SW480 (cell line): ENCODE measurements around the gene ADAMTSL1.

Experiments
- DNase-seq: peaks from one replicate; pipeline ENCODE4 v3.0.0-alpha.2; 2016; ENCODE audit warnings: low spot score

The ADAMTSL1 gene

DNA sequence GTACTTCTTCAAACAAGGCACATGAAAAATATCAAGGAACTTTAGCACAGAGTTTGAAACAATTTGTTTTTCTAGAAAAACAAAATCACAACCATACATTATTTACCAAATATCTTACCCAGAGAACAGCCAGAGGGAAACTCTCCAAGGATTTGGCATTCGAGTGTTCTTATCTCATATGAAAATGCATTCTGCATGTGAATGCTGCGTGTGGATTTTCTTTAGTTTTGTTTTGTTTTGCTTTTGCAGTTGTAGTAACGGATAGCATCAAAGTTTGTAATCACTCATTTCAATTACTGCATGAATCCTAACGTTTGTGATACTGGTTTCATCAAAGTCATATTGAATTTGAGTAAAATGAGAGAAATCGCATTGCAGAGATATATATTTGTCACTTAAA lies 28.0 kb downstream of the ADAMTSL1 start:
- DNase-seq: no peak

DNA sequence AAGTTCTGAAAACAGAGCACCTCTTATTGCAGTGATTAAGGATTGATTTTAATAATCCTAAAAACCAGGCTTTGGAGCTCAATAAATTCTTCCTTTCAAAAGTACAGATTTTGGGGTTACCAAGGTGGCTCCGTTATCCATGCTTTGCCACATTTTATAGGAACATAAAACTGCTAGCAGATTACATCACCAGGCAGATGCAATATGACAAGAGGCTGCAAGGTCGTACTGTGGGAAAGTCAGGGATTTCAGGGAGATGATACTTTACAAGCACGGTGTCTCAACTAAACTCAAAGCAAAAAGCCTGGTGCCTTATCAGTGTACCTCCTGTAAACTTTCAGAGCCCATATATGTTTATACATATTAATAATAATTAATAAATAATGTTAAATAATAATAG lies 28.6 kb downstream of the ADAMTSL1 start:
- no peak for DNase-seq

DNA sequence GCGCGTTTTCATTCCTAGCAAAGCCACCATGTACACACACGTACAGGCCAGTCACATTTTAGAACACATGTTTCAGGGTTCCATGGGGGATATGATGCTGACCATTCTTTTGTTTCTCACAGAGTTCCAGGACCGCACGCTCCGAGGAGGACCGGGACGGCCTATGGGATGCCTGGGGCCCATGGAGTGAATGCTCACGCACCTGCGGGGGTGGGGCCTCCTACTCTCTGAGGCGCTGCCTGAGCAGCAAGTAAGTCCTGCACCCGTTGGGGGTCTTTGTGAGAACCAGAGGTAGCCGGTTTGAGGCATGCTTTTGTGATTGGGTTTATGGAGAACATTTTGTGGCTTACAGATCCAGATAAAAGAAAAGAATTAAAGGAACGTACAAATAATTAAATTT lies 30.8 kb downstream of the ADAMTSL1 start:
- no peak for DNase-seq

DNA sequence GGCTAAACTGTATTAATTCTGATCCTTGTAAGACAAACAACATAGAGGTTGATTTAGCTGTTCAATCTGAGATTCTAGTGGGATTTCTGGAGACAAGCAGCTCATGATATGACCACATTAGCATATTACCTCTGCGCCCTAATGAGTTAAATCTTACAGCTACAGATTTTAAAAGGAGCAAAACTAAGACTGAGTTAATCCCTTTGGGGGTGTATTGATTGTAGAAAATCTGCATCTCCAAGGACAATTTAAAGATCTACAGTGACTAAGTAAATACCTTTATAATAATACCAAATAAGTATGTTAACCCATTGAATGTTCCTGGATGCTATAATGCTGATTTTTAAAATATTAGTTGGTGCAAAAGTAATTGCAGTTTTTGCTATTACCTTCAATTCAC lies 33.2 kb downstream of the ADAMTSL1 start:
- DNase-seq: no peak

DNA sequence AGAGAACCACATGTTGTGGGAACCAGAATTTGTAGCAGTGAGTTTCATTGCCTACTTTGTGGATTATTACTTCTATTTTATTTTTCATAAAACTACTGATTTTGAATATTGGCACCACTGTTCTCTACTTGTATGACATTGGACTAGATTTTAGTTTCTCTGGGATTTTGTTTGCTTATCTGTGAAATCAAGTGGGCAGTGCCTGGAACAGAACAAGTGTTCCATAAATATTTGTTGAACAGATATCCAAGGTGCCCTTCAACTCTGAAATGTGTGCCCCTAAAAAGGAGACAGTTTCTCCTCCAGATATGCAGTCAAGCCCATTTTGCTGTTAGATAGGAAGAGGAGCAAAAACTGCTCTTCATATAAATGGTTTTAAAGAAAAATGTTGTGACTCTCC lies 42.6 kb downstream of the ADAMTSL1 start:
- no peak for DNase-seq

DNA sequence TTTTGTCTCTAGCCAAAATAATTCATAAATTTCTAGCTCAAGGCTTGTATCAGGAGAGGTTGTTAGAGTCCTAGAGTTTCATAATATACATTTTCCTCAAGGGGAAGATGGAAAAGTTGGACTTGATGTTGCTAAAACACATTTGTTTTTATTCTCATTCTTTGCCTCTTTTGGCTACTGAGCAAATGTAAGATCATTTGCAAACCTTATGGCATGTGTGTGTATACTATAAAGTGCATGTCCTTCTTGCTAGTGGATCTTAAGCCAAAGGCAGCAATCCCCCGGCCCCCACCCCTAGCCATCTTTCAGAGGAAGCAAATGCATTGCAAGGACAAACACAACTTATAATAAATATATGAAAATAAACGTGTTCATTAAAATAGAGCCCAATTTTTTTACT lies 43.0 kb downstream of the ADAMTSL1 start:
- DNase-seq: no peak

DNA sequence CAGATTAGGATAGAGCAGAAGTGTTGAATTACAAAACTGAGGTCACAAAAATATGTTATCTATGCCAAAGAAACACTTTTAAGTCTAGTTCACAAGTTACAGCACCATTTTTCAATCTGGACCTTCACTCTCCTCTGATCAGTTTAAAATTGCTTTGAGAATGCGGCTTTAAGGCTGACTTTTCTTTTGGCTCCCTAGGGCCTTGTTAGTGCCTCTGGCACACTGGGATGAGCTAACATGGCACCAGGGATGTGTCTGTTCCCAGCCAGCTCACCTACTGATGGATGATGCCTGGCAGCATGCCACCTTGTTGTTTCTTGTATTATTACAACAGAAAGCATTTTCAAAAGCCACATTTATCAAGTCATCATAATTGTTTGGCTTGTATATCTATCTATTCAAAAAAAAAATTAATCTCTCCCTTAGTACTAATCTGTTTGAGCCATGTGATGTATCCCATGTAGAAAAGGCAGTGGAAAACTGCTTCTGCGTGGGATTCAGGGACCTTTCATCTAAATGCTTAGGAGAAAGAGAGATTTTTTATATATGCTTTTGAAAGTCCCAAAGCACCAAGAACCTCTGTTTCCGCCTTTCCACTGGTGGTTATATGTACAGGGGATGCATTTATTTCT lies 46.6 kb downstream of the ADAMTSL1 start:
- no peak for DNase-seq

DNA sequence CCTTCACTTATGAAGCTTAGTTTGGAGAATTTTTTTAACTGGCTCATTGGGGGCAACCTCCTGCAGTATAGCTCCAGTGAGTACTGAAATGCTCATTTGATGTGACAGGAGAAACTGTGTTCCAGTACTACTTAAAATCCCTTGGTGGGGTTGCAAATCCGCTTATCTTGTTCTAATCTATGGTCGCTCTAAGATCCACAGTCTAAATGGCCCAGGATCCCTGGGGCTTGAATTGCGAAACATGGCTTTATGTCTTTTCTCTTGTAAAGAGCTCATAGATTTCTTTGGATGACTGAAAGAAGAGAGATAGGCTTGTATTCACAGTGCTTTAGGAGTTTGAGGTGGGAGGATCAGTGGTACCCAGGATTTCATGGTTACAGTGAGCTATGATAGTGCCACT lies 52.7 kb downstream of the ADAMTSL1 start:
- no peak for DNase-seq

DNA sequence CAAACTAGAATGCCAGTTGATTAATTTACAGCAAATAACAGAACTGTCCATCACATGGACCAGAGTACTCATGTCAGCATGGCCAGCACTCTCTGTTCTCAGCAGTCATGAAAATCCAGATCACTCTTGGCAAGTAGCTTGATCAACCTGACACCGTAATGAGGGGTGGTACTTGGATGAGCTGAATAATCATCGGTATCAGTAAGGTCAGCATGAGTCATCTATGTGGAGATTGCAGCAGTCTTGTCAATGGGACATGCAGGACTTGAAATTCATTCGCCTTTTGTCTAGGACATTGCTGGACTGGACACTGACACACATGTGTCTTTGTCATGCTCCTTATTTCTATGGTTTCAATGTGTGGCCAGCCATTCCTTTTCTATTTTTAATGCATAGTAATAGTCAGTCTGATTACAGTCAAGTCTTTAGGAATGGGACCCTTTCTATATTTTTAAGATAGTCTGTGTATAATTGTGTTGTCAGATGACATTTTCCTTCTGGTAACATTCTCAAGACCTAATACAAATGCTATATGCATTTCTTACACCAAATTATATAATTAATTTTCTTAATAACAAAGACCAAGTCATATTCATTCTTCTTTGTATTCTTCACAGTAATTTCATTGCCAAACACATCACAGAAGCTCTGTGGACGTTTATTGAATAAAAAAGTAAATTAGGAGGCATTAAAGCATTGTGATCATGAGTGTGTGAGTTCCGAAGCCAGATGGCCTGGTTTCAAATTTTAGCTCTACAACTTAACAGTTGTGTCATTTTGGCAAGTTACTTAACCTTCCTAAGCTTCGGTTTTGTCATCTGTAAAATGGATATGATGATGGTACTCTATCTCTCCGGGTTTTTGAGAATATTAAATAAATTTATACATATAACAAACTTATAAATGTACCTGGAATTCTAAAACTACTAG lies 57.4 kb downstream of the ADAMTSL1 start:
- DNase-seq: no peak

DNA sequence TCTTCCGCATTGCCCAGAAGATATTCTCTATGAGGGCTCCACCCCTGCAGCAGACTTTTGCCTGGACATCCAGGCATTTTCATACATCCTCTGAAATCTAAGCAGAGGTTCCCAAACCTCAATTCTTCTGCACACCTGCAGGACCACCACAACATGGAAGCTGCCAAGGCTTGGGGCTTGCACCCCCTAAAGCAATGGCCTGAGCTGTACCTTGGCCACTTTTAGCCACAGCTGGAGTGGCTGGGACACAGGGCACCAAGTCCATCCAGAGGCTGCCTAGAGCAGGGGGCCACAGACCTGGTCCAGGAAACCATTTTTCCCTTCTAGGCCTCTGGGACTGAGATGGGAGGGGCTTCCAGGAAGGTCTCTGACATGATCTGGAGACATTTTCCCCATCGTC lies 60.7 kb downstream of the ADAMTSL1 start:
- no peak for DNase-seq

DNA sequence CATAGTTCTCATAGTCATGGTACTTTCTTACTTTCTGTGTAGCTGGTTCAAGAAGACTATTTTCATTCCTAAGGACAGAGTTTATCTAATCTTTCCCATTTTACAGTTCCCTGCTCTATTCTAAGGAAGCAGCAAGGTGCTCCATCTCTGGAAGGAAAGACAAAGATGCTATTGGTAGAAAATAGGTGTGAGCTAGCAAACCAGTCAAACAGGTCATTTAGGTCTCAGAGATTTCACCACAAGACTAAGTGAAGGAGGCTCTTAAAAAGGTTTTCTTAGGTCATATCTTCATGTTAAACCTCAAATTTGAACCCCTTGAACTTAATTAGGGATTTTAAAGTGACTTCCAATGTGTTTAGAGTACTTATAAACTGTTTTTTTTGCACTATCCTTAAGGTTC lies 62.6 kb downstream of the ADAMTSL1 start:
- DNase-seq: no peak

DNA sequence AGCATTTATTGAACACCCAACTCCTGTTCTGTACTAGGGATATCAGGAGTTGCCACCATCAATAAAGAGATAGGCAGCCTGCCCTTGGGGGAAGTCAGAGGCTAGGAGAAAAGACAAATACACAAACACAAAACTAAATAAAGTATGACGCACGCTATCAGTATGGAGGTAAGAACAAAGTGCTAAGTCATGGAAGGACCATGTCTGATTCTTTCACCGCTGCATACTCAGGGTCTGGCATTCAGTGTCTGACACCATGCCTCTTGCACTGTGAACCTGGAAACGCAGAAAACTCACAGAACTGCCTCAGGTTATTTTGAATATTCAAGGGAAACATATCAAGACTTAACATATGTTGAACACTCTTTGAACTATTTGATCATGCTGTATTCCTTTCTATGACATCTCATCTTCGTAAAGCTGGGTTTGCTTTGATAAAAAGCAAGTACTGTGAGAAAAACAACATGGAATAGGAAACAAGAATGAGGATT lies 65.3 kb downstream of the ADAMTSL1 start:
- DNase-seq: no peak

DNA sequence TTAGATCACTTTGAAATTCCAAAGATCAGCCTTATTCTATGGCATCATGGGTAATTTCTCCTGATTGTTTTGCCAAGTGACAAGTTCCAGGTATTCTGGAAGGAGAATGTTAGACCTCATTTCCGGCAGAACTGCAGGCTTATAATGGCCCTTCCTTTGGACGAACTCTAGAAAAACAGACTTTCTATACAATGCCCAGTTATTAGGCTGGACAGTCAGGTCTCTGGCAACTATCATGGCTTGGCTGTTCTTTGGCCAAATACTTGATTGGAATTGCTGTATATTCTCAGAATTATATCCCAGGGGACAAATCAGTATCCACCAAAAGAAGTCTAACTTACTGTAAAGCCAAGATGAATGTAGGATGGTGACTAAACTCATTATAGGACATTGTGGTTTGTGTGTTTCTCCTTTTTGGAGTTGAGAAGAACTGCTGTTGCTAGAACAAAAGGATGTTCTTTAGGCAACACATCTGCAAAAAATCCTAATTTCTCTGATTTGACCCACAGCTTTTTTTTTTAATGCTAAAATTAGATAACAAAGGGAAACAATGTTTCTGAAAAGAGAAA lies 69.0 kb downstream of the ADAMTSL1 start:
- DNase-seq: no peak

DNA sequence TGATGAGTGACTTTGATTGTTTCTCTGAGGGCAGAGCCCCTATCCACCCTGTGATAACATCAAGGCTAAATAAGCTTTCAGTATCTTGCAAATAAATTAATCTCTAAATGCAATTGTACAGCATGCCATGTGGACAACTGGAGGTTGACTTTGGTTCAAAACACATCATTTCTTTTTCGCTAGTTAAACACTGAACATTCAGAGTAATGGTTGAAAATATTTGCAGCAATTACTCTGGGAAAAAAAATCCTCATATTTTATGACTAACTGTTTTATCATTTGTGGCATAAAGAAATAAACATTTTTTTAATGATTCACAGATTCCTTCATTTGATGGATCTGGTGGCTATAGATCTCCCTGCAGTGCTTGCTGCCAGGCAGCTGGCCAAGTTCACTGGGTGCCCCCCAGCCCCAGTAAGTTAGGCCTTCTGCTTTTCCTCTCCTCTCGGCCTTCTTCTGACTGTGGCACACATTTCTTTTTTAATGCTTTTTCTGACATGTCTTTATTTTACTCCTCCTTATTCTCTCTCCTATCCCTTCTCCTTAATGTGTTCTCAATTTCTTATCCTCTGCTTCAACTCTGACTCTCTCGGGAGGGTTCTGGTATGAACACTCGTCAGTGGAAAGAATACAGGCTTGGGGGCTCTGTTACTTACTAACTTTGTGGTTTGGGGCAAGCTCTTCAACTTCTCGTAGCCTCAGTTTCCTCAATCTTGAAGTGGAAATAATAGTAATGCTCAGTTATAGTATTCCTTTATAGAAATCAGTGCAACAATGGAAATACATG lies 69.6 kb downstream of the ADAMTSL1 start:
- DNase-seq: no peak

DNA sequence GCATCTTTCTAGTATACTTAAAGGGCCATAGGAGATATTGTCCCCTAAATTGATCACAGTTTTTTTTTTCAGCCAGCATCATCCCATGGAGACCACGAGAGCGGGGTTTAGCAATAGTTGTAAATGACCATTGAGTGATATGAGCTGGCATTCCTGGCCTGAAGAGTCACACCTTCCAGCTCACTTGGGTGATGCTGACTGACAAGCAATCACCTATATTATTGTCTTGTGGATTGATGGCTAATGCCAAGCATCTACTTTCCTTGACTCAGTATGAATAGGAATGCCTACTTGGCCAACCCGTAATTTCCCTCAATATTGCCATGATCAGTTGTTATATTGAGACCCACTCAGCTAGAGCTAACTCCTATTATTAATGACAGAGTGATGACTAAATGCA lies 70.5 kb downstream of the ADAMTSL1 start:
- no peak for DNase-seq

DNA sequence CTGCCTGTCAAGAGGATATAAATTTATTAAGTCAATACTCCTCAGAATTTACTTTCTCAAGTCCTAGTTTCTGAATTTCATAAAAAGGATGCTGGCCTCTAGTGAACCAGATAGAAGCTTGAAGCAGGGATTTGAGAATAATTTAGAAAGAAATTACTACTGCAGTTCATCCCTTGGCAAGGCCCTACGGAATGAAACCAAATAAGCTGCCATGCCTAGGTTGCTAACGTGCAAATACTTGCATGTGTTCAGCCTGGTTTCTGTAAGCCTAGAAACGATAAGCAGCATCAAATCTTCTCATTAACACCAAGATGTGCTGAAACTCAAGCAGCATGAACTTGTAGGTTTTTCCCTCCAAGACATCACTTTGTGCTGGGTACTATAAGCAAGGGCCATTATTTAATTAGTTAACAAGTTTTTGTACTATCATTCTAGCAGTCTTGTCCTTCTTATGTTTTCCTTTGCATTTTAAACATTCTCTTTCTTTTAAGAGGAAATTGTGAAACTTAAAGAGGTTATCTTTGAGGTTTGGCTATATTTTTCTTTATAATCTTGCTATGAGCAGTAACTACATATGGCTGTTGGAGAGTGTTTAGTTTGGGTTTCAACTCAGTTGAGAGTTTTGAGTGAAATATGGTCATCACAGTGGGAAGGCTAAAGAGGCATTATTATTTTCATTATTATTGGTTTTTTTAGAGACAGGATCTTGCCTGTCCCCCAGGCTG lies 71.8 kb downstream of the ADAMTSL1 start:
- no peak for DNase-seq

DNA sequence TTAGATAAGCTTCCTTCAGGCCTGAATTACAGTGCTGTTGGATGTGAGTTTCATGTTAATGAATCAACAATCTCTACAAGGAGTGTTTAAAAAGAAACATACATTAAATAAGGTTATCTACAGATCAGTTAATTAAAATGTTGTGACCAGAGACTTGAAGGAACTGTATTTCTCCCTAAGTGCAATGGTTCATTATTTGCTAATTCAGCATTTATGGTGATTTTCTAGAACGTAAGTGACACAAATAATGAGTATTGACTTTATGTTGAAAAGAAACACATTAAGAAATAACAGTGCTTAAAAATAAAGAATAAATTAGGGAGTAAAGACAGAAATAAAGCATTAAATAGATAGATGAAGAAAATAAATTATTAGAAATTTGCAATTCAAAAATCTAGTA lies 74.5 kb downstream of the ADAMTSL1 start:
- DNase-seq: no peak

DNA sequence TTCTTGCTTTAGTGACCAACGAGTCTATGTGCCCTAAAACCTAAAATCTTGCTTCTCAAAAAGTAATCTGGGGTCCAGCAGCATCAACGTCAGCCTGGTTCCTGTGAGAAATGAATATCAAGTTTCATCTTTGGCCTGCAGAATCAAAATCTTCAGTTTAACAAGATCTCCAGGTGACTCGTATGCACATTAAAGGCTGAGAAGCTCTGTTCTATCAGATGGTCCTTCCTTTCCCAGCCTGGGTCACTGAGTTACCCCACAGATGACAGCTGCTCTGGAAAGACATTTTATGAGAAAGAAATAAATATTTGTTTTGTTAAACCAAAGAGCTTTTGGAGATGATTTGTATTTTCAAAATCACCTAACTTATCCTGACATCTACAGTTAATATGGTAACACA lies 75.8 kb downstream of the ADAMTSL1 start:
- no peak for DNase-seq

DNA sequence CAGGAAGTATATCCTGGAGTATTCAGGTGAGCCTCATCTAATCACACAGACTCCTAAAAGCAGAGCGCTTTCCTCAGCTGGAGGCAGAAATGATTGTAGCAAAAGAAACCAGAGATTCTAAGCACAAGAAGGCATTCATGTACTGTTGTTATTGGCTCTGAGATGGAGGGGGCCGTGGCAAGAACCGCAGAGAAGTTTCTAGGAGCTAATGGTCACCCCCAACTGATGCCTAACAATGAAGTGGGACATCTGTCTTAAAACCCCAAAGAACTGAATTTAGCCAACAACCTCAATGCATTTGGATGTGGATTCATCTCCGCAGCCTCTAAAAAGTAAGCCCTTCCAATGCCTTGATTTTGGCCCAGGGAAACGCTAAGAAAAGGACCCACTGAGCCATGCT lies 76.3 kb downstream of the ADAMTSL1 start:
- no peak for DNase-seq

DNA sequence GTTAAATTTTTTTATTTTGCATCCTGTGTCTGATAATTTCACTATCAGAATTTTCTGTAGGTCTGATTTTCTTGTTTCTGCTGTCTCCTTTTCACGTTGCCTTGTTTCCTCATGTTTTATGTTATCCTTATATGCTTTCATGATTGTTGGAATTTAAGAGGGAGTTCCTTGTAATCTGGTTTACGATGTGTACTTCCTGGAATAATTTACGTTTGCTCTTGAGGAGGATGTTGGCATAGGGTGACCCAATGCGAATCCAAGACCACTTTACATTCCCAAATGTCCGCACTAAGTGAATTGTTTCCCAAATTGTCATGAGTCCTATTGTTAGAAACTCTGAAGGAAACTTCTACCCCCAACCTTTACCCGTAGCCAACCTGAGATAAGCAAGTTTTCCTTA lies 80.3 kb downstream of the ADAMTSL1 start:
- DNase-seq: no peak

DNA sequence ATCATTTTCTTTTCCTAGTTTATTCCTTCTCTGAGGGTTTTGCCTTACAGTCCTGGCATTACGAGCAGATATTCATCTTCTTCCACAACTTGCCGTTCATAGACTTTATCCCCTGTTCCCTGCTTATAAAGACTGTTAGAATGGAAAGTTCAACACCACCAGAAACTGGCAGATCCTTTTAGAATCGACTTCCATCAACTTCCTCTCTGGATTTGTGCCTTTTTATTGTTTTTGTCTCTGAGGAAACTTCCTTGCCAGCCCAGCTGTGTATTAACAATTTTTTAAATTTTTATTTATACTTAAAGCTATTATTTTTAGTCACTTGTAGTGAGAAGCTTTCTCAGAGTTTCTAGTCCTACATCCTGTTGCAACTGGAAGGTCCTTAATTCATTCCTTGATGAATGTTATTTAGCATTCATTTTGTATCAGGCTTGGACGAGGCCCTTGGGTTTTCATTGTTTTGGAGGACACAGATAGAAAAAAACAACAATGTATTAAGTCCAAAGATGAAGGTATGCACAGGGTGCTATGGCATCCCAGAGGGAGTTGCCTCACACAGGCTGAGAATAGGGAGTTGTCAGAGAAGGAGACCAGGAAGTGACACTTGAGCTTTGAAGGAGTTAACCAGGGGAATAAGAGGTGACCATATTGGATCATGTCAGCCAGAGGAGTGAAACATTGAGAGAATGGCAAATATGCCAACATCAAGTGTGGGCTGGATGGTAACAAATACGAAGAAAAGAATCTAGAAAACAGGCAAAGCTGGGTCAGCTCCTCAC lies 81.3 kb downstream of the ADAMTSL1 start:
- DNase-seq: no peak
